H9 (cell line): ENCODE data around the gene PLEK2. TPM values are rescaled to one million over a fixed set of nuclear protein-coding genes. Genes with fewer than 3 reads are reported as not detected.
"Not testable (repeated sequence)": the region's sequence is repeated elsewhere in the genome, so short reads cannot be mapped to it uniquely, and the experiment has no call there.

ENCODE experiments used
- DNase-seq: peaks from one replicate; pipeline ENCODE4 v3.0.0-alpha.2; 2017
- H2AFZ ChIP-seq: one replicate; pipeline ENCODE4 v1.6.1; 2013; ENCODE audit warnings: mild to moderate bottlenecking, low read length, control low read depth, moderate library complexity
- H2AK5ac ChIP-seq: 2 replicates; pipeline ENCODE4 v1.6.1; 2013; ENCODE audit warnings: low read length, control low read depth, mixed read lengths; ENCODE audit not compliant: insufficient read length
- H2BK120ac ChIP-seq: one replicate; pipeline ENCODE4 v1.6.1; 2013; ENCODE audit warnings: low read depth, mild to moderate bottlenecking, low read length, control low read depth, inconsistent platforms; ENCODE audit not compliant: poor library complexity, severe bottlenecking
- H2BK12ac ChIP-seq: 2 replicates; pipeline ENCODE4 v1.6.1; 2013; ENCODE audit warnings: low read length, control low read depth, mixed read lengths, low read depth; ENCODE audit not compliant: insufficient read length
- H2BK15ac ChIP-seq: 2 replicates; pipeline ENCODE4 v1.6.1; 2013; ENCODE audit warnings: low read depth, low read length, control low read depth
- H2BK20ac ChIP-seq: one replicate; pipeline ENCODE4 v1.6.1; 2013; ENCODE audit warnings: low read depth, mild to moderate bottlenecking, low read length, control low read depth, inconsistent platforms; ENCODE audit not compliant: poor library complexity, severe bottlenecking
- H2BK5ac ChIP-seq: 2 replicates; pipeline ENCODE4 v1.6.1; 2013; ENCODE audit warnings: low read length, control low read depth, mixed read lengths; ENCODE audit not compliant: insufficient read length
- H3K14ac ChIP-seq: 2 replicates; pipeline ENCODE4 v1.6.1; 2013; ENCODE audit warnings: low read length, control low read depth; ENCODE audit not compliant: insufficient read depth
- H3K18ac ChIP-seq: 2 replicates; pipeline ENCODE4 v1.6.1; 2013; ENCODE audit warnings: low read depth, mild to moderate bottlenecking, mixed read lengths, low read length, control low read depth; ENCODE audit not compliant: insufficient read length
- H3K23ac ChIP-seq: 2 replicates; pipeline ENCODE4 v1.6.1; 2013; ENCODE audit warnings: low read length, control low read depth, mixed read lengths, low read depth; ENCODE audit not compliant: insufficient read length
- H3K23me2 ChIP-seq: 2 replicates; pipeline ENCODE4 v1.6.1; 2013; ENCODE audit warnings: low read depth, mild to moderate bottlenecking, mixed read lengths, low read length, control low read depth; ENCODE audit not compliant: insufficient read length, poor library complexity, severe bottlenecking
- H3K27ac ChIP-seq: 2 replicates; pipeline ENCODE4 v1.5.1; 2013; ENCODE audit warnings: low read length, control low read depth, mixed read lengths, low read depth; ENCODE audit not compliant: insufficient read length
- H3K27me3 ChIP-seq: 2 replicates; pipeline ENCODE4 v1.6.1; 2013; ENCODE audit warnings: low read length, control low read depth, inconsistent platforms; ENCODE audit not compliant: insufficient read depth
- H3K4ac ChIP-seq: 2 replicates; pipeline ENCODE4 v1.6.1; 2013; ENCODE audit warnings: low read depth, mild to moderate bottlenecking, control low read depth, inconsistent platforms, low read length, moderate library complexity
- H3K4me1 ChIP-seq: 2 replicates; pipeline ENCODE4 v1.6.1; 2013; ENCODE audit warnings: low read length, control low read depth, inconsistent platforms; ENCODE audit not compliant: insufficient read depth
- H3K4me2 ChIP-seq: 2 replicates; pipeline ENCODE4 v1.6.1; 2013; ENCODE audit warnings: low read length, control low read depth, mixed read lengths; ENCODE audit not compliant: insufficient read length, insufficient read depth
- H3K56ac ChIP-seq: 2 replicates; pipeline ENCODE4 v1.6.1; 2013; ENCODE audit warnings: low read depth, mild to moderate bottlenecking, mixed read lengths, low read length, control low read depth; ENCODE audit not compliant: insufficient read length
- H3K79me1 ChIP-seq: 2 replicates; pipeline ENCODE4 v1.6.1; 2013; ENCODE audit warnings: low read depth, mild to moderate bottlenecking, moderate library complexity, low read length, control low read depth, inconsistent platforms; ENCODE audit not compliant: insufficient read depth, poor library complexity, severe bottlenecking
- H3K79me2 ChIP-seq: 2 replicates; pipeline ENCODE4 v1.6.1; 2013; ENCODE audit warnings: low read length, control low read depth, inconsistent platforms; ENCODE audit not compliant: insufficient read depth
- H3K9ac ChIP-seq: 2 replicates; pipeline ENCODE4 v1.6.1; 2013; ENCODE audit warnings: low read length, control low read depth, mixed read lengths; ENCODE audit not compliant: insufficient read length; ENCODE audit errors: extremely low read depth
- H3K9me3 ChIP-seq: one replicate; pipeline ENCODE4 v1.6.1; 2013; ENCODE audit warnings: low read depth, low read length, inconsistent platforms; ENCODE audit not compliant: control insufficient read depth
- H3T11ph ChIP-seq: one replicate; pipeline ENCODE4 v1.6.1; 2013; ENCODE audit warnings: mild to moderate bottlenecking, low read length, control low read depth, inconsistent platforms
- H4K20me1 ChIP-seq: one replicate; pipeline ENCODE4 v1.6.1; 2013; ENCODE audit not compliant: control insufficient read depth, insufficient read length, insufficient read depth
- H4K5ac ChIP-seq: 2 replicates; pipeline ENCODE4 v1.6.1; 2013; ENCODE audit warnings: low read depth, mild to moderate bottlenecking, mixed read lengths, low read length, control low read depth; ENCODE audit not compliant: insufficient read length
- H4K8ac ChIP-seq: replicated peaks from 2 replicates; pipeline ENCODE4 v1.6.1; 2013; ENCODE audit warnings: low read length, control low read depth, mixed read lengths, low read depth; ENCODE audit not compliant: insufficient read length
- H4K91ac ChIP-seq: 2 replicates; pipeline ENCODE4 v1.6.1; 2013; ENCODE audit warnings: low read depth, mild to moderate bottlenecking, moderate library complexity, mixed read lengths, low read length, control low read depth; ENCODE audit not compliant: insufficient read length
- H3K27ac Mint-ChIP-seq, 3 experiments: 2 replicates in 2 of 3; 3 replicates in 1 of 3; pipeline ENCODE4 v1.8.0; 2020 to 2021; ENCODE audit warnings: mixed read lengths in 3 of 3, mild to moderate bottlenecking in 1 of 3, moderate library complexity in 1 of 3
- H3K27me3 Mint-ChIP-seq: 2 replicates; pipeline ENCODE4 v1.8.0; 2021; ENCODE audit warnings: low read depth, mild to moderate bottlenecking, moderate library complexity, mixed read lengths
- H3K36me3 Mint-ChIP-seq, 3 experiments: 2 replicates in 2 of 3; 3 replicates in 1 of 3; pipeline ENCODE4 v1.8.0; 2020 to 2021; ENCODE audit warnings: low read depth in 3 of 3, mixed read lengths in 3 of 3; ENCODE audit not compliant: insufficient read depth in 1 of 3
- H3K4me1 Mint-ChIP-seq, 2 experiments: 2 replicates each; pipeline ENCODE4 v1.8.0; 2020; ENCODE audit warnings: mixed read lengths in 2 of 2
- H3K4me3 Mint-ChIP-seq, 2 experiments: 2 replicates in 1 of 2; 3 replicates in 1 of 2; pipeline ENCODE4 v1.8.0; 2020 to 2021; ENCODE audit warnings: mild to moderate bottlenecking in 2 of 2, mixed read lengths in 2 of 2, moderate library complexity in 1 of 2
- H3K9me3 Mint-ChIP-seq, 2 experiments: 2 replicates in 1 of 2; 3 replicates in 1 of 2; pipeline ENCODE4 v1.8.0; 2020; ENCODE audit warnings: mild to moderate bottlenecking in 2 of 2, mixed read lengths in 2 of 2, moderate library complexity in 1 of 2
- CTCF ChIP-seq: fragments of 200-600 bp; sonication (generic); conservative IDR thresholded peaks from 3 replicates; pipeline ENCODE4 v1.8.0; 2021; ENCODE audit warnings: antibody characterized with exemption, mild to moderate bottlenecking
- WGBS: extraction: QIAGEN DNeasy Blood & Tissue Kit; methylation state at CpG from one replicate; pipeline ENCODE4 v1.1.7; 2013; ENCODE audit warnings: missing lambda C conversion rate, low lambda C conversion rate, mixed read lengths; ENCODE audit not compliant: insufficient read length; ENCODE audit errors: extremely low coverage; 5-methylcytosine and 5-hydroxymethylcytosine counted together
- total RNA-seq: library from RNA; stranded (reverse); gene quantifications from 2 replicates; pipeline ENCODE4 v1.2.1, GENCODE V29; 2021

PLEK2 gene
- total RNA-seq, 1 experiment from 2014 or later = not detected

- H3K27ac ChIP-seq = no peak overlapping the region
- no peak overlapping the region for H3K27ac Mint-ChIP-seq
- no peak overlapping the region for H4K91ac ChIP-seq
- H4K8ac ChIP-seq = no peak overlapping the region
- no peak overlapping the region for H3K23ac ChIP-seq
- no peaks in the 10 kb centered on the region for H3K9me3 Mint-ChIP-seq
- H3K18ac ChIP-seq = no peak overlapping the region
- H3K4me3 Mint-ChIP-seq = no peak overlapping the region
- H3K4me1 Mint-ChIP-seq = peaks cover 3 to 4% of the 10 kb centered on the region in 2 experiments
- no peak overlapping the region for H2BK120ac ChIP-seq
- H2AK5ac ChIP-seq = no peak overlapping the region
- H3K27me3 ChIP-seq = no peaks in the 10 kb centered on the region; the same call in 1 of the 2 replicates
- no peak overlapping the region for H3K9ac ChIP-seq
- no peaks in the 10 kb centered on the region for H3K23me2 ChIP-seq
- no peaks in the 10 kb centered on the region for H3K79me1 ChIP-seq
- no peaks in the 10 kb centered on the region for H3K9me3 ChIP-seq
- no peak overlapping the region for H3K56ac ChIP-seq
- H3K36me3 Mint-ChIP-seq = no peaks in the 10 kb centered on the region
- WGBS = no CpG with 5 or more reads among the region's 8 CpGs
- TF ChIP-seq CTCF = no peak
- H2BK20ac ChIP-seq = no peak overlapping the region
- DNase-seq = no peak
- H3K79me2 ChIP-seq = no peaks in the 10 kb centered on the region
- no peaks in the 10 kb centered on the region for H4K20me1 ChIP-seq
- no peak overlapping the region for H3K4me2 ChIP-seq
- no peak overlapping the region for H4K5ac ChIP-seq
- no peaks in the 10 kb centered on the region; the same call in 1 of the 2 replicates for H3K27me3 Mint-ChIP-seq
- H2AFZ ChIP-seq = no peak overlapping the region
- H2BK12ac ChIP-seq = no peak overlapping the region
- H2BK15ac ChIP-seq = no peak overlapping the region
- no peak overlapping the region for H2BK5ac ChIP-seq
- no peak overlapping the region for H3K14ac ChIP-seq
- H3T11ph ChIP-seq = no peak overlapping the region
- no peak overlapping the region for H3K4ac ChIP-seq
- no peaks in the 10 kb centered on the region for H3K4me1 ChIP-seq
Measured at GRCh38 chr14:67416085-67416484, 4.1 kb upstream of the PLEK2 start.

GRCh38 chr14:67415610-67416009 is 3.6 kb upstream of the PLEK2 start:
- not testable (repeated sequence) for H3K9me3 ChIP-seq, H3K27ac ChIP-seq, H2AK5ac ChIP-seq, H2BK120ac ChIP-seq, H3T11ph ChIP-seq, H4K20me1 ChIP-seq, H3K27me3 ChIP-seq, H3K4me1 ChIP-seq, H3K4me3 Mint-ChIP-seq, H2BK15ac ChIP-seq, H2AFZ ChIP-seq, H3K27ac Mint-ChIP-seq, H3K79me2 ChIP-seq, H3K79me1 ChIP-seq, H3K4ac ChIP-seq, H3K14ac ChIP-seq, DNase-seq, H4K8ac ChIP-seq, H3K23ac ChIP-seq, H3K18ac ChIP-seq, H3K9ac ChIP-seq, H3K36me3 Mint-ChIP-seq, H3K27me3 Mint-ChIP-seq, H2BK12ac ChIP-seq, H3K56ac ChIP-seq, H3K23me2 ChIP-seq, H4K91ac ChIP-seq, H3K4me1 Mint-ChIP-seq, H2BK20ac ChIP-seq, H3K4me2 ChIP-seq, H3K9me3 Mint-ChIP-seq, H4K5ac ChIP-seq, H2BK5ac ChIP-seq
- WGBS = no CpG with 5 or more reads among the region's 5 CpGs
